Activated CD8-positive, alpha-beta T cell treated with anti-CD3 and anti-CD28 coated beads for 36 hours (primary cell): ENCODE measurements around the gene TMEM134. TPM values are rescaled to one million over a fixed set of nuclear protein-coding genes. Genes with fewer than 3 reads are reported as not detected.

Experiments used
- ATAC-seq: fragments of 200-7000 bp; cut with Tn5 transposase; one replicate; pipeline ENCODE4 v1.10.0; 2021; ENCODE audit warnings: mild to moderate bottlenecking, moderate library complexity
- CTCF ChIA-PET: fragments of 350-600 bp; sonication (Branson Sonifier 250); formaldehyde crosslinking; loops from one replicate; lab custom pipeline; 2021; ENCODE audit warnings: antibody characterized with exemption; lab: Charles Lee
- POLR2A ChIA-PET: fragments of 350-600 bp; sonication (Branson Sonifier 250); formaldehyde crosslinking; loops from one replicate; lab custom pipeline; 2021; ENCODE audit warnings: antibody characterized with exemption; lab: Charles Lee
- DNase-seq: peaks from one replicate; pipeline ENCODE4 v3.0.0-alpha.2; 2020
- H3K27ac Mint-ChIP-seq: one replicate; pipeline ENCODE4 v1.8.0; 2021; ENCODE audit warnings: mild to moderate bottlenecking, mixed read lengths
- H3K27me3 Mint-ChIP-seq: one replicate; pipeline ENCODE4 v1.8.0; 2021; ENCODE audit warnings: mixed read lengths
- H3K36me3 Mint-ChIP-seq: one replicate; pipeline ENCODE4 v1.8.0; 2021; ENCODE audit warnings: low read depth, mixed read lengths
- H3K4me1 Mint-ChIP-seq: one replicate; pipeline ENCODE4 v1.8.0; 2021; ENCODE audit warnings: low read depth, mixed read lengths
- H3K4me3 Mint-ChIP-seq: one replicate; pipeline ENCODE4 v1.8.0; 2021; ENCODE audit warnings: mild to moderate bottlenecking, moderate library complexity, mixed read lengths
- H3K9me3 Mint-ChIP-seq: one replicate; pipeline ENCODE4 v1.8.0; 2021; ENCODE audit warnings: mixed read lengths
- CTCF ChIP-seq: fragments of 200-600 bp; IDR thresholded peaks from one replicate; pipeline ENCODE4 v1.8.0; 2022; ENCODE audit warnings: antibody characterized with exemption, mild to moderate bottlenecking
- intact Hi-C: fragments of 100-400 bp; cut with micrococcal nuclease; formaldehyde crosslinking; loops from one replicate; pipeline ENCODE4 v1.10.0; 2022
- total RNA-seq, 2 experiments: library from RNA; stranded (reverse); gene quantifications; one replicate each; pipeline ENCODE4 v1.2.3, GENCODE V29; 2021

TMEM134 gene
- total RNA-seq, 2 experiments from 2014 or later: 56.0 to 59.2 TPM

DNA sequence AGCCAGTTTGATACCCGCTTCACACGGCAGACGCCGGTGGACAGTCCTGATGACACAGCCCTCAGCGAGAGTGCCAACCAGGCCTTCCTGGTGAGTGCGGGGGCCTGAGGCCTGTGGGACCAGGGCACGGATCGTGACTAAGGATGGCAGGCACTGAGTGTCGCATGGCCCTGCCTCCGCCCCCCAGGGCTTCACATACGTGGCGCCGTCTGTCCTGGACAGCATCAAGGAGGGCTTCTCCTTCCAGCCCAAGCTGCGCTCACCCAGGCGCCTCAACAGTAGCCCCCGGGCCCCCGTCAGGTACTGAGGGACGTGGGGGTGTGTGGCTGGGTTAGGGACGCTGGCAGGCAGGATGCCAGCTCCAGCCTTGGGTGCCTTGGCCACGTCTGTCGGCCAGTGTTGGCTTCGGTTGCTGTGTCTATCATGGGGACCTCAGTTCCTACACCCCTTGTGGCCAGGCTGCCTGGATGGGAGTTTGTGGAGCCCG is 34.6 kb downstream of the TMEM134 start:
- POLR2A ChIA-PET: interaction anchor here (0.6 to 10.8 kb wide), 7 partner anchors 14 to 50 kb away, joined by 3 to 178 read pairs (median 52); partner anchors contain the start of genes PPP1CA, TBC1D10C and TMEM134
- H3K27me3 Mint-ChIP-seq: no peaks in the 10 kb centered on the region
- no peak for TF ChIP-seq CTCF
- H3K4me1 Mint-ChIP-seq: peaks cover 44% of the 10 kb centered on the region
- peak; percentile 68 for DNase-seq
- H3K4me3 Mint-ChIP-seq: peak overlapping the region; percentile 87
- H3K36me3 Mint-ChIP-seq: peaks cover 61% of the 10 kb centered on the region
- intact Hi-C loops: no loop called here
- CTCF ChIA-PET: interaction anchor here (1.0 kb wide), 1 partner anchor 11 kb away, joined by 3 read pairs; no protein-coding TSS in a partner anchor
- no peaks in the 10 kb centered on the region for H3K9me3 Mint-ChIP-seq
- ATAC-seq: peak; percentile 10
- peak overlapping the region; percentile 86 for H3K27ac Mint-ChIP-seq

DNA sequence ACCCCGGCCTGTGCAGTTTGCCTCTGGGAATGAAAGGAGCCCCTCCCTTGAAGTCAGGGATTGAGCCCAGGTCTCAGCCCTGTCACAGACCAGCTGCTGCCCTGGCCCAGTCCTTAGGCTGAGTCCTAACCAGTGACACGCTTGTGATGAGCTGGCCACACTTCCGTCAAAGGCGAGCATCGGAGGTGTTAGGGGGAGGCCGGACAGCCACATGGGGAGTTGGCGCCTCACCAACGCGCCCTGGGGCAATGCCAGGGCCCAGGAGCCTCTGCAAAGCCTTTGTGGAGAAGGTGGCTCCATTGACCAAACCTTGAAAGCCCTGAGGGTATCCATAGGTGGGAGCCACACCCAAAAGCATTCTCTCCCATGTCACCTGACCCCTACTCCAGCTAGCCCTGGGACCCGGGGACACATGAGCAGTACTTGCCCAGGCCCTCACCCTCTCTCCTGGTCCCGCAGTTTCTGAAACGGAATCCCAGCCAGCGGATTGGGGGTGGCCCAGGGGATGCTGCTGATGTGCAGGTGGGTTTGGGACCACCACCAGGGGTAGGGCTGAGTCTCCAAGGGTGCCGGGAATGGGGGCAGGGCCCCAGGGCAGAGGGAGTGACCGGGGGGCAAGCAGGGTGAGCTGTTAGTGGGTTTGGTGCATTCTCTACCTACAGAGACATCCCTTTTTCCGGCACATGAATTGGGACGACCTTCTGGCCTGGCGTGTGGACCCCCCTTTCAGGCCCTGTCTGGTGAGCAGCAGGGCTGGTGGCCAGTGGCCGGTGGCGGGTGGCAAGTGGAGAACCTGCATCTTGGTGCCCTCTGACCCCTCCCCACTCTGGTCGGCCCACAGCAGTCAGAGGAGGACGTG is 35.3 kb downstream of the TMEM134 start:
- H3K27me3 Mint-ChIP-seq: no peaks in the 10 kb centered on the region
- peak overlapping the region; percentile 87 for H3K4me3 Mint-ChIP-seq
- ChIA-PET CTCF (interaction anchor here (1.0 kb wide), 1 partner anchor 10 kb away, joined by 3 read pairs; no protein-coding TSS in a partner anchor), POLR2A (interaction anchor here (2.4 to 10.8 kb wide), 6 partner anchors 13 to 51 kb away, joined by 7 to 178 read pairs (median 68); partner anchors contain the start of genes PPP1CA, TBC1D10C and TMEM134)
- DNase-seq (peak; percentile 57), ATAC-seq (no peak)
- no peaks in the 10 kb centered on the region for H3K9me3 Mint-ChIP-seq
- H3K4me1 Mint-ChIP-seq: peaks cover 39% of the 10 kb centered on the region
- peaks cover 54% of the 10 kb centered on the region for H3K36me3 Mint-ChIP-seq
- intact Hi-C loops: no loop called here
- no peak for TF ChIP-seq CTCF
- H3K27ac Mint-ChIP-seq: peak overlapping the region; percentile 86

DNA sequence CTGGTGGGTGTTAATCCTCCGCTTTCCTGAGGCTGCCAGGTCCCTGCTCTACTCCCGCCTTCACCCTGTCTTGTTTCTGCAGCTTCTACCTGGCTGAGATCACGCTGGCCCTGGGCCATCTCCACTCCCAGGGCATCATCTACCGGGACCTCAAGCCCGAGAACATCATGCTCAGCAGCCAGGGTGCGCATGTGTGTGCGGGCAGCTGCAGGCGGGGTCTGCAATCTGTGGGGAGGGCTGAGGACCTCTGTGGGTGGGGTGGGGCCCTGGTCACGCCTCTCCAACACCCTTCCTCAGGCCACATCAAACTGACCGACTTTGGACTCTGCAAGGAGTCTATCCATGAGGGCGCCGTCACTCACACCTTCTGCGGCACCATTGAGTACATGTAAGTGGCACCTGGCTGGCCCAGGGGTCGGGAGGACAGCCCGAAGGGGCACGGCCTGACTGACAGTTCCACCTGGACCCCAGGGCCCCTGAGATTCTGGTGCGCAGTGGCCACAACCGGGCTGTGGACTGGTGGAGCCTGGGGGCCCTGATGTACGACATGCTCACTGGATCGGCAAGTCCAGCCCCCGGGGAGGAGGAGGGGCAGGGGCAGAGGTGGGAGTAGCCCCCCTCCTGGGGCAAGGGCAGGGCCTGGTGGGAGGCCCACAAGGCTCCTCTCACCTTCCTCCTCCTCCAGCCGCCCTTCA is 36.2 kb downstream of the TMEM134 start:
- no peaks in the 10 kb centered on the region for H3K9me3 Mint-ChIP-seq
- H3K27ac Mint-ChIP-seq: peak overlapping the region; percentile 86
- ATAC-seq (no peak), DNase-seq (peak; percentile 13)
- POLR2A ChIA-PET: interaction anchor here (0.7 to 10.8 kb wide), 8 partner anchors 12 to 52 kb away, joined by 3 to 178 read pairs (median 32); partner anchors contain the start of genes PPP1CA, RAD9A, TBC1D10C and TMEM134
- peaks cover 46% of the 10 kb centered on the region for H3K36me3 Mint-ChIP-seq
- no peak for TF ChIP-seq CTCF
- no peaks in the 10 kb centered on the region for H3K27me3 Mint-ChIP-seq
- peaks cover 40% of the 10 kb centered on the region for H3K4me1 Mint-ChIP-seq
- intact Hi-C loops: no loop called here
- CTCF ChIA-PET: no interaction called here
- no peak overlapping the region for H3K4me3 Mint-ChIP-seq

DNA sequence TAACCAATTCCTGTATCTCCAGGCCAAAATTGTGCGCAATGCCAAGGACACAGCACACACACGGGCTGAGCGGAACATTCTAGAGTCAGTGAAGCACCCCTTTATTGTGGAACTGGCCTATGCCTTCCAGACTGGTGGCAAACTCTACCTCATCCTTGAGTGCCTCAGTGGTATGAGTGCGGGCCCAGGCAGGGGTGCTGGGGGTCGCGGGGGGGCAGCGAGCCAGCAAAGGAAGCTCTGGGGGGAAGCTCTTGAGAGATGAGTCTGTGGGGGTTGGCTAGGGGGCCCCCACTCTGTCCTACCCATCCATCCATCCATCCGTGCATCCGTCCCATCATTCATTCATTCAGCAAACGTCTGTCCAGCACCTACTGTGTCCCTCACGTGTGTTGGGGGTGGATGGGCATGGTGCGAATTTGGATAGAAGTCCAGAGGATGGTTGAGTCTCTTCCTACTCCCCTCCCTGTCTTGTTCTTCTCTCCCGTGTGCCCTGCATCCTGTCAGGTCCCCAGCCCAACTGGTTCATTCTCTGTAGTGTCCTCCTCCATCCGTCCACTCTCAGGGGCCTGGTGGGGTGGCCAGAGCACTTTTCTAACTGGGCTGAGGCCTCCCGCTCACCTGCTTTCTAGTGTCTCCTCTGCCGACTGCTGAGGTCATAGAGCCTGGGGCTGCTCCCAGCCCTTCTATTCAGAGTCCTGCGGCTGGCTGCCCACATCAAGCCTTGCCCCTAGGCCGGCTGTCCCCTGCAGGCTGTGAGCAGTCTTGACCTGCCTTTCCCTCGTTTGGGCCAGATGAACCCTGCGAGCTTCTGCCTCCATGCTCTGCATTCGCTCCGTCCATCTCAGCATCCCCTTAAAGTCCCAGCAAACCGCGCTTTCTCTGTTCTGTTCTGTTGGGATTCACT is 37.5 kb downstream of the TMEM134 start:
- peaks cover 36% of the 10 kb centered on the region for H3K36me3 Mint-ChIP-seq
- H3K27me3 Mint-ChIP-seq: no peaks in the 10 kb centered on the region
- peaks cover 43% of the 10 kb centered on the region for H3K4me1 Mint-ChIP-seq
- H3K4me3 Mint-ChIP-seq: no peak overlapping the region
- ChIA-PET CTCF (no interaction called here), POLR2A (interaction anchor here (0.7 to 10.8 kb wide), 6 partner anchors 11 to 53 kb away, joined by 3 to 178 read pairs (median 68); partner anchors contain the start of genes PPP1CA, RAD9A, TBC1D10C and TMEM134)
- ATAC-seq (no peak), DNase-seq (no peak)
- peak overlapping the region; percentile 30 for H3K27ac Mint-ChIP-seq
- H3K9me3 Mint-ChIP-seq: no peaks in the 10 kb centered on the region
- no peak for TF ChIP-seq CTCF
- intact Hi-C loops: no loop called here
